Chondrocyte (in vitro differentiated cells): ENCODE data around the gene PGLYRP4. TPM values are rescaled to one million over a fixed set of nuclear protein-coding genes. Genes with fewer than 3 reads are reported as not detected.
"Not testable (repeated sequence)": the region's sequence is repeated elsewhere in the genome, so short reads cannot be mapped to it uniquely, and the experiment has no call there.

Source experiments
- DNase-seq: peaks from one replicate; pipeline ENCODE4 v3.0.0; 2021; ENCODE audit warnings: mixed read lengths, low spot score
- H3K27ac Mint-ChIP-seq: one replicate; pipeline ENCODE4 v1.8.0; 2021; ENCODE audit warnings: mild to moderate bottlenecking, moderate library complexity, mixed read lengths; ENCODE audit not compliant: unreplicated experiment
- H3K27me3 Mint-ChIP-seq: 2 replicates; pipeline ENCODE4 v1.8.0; 2021; ENCODE audit warnings: low read depth, mixed read lengths
- H3K36me3 Mint-ChIP-seq: 2 replicates; pipeline ENCODE4 v1.8.0; 2021; ENCODE audit warnings: low read depth, mixed read lengths
- H3K4me1 Mint-ChIP-seq: 2 replicates; pipeline ENCODE4 v1.8.0; 2021; ENCODE audit warnings: low read depth, mild to moderate bottlenecking, mixed read lengths
- H3K4me3 Mint-ChIP-seq: one replicate; pipeline ENCODE4 v1.8.0; 2021; ENCODE audit warnings: mild to moderate bottlenecking, moderate library complexity, mixed read lengths; ENCODE audit not compliant: unreplicated experiment
- H3K9me3 Mint-ChIP-seq: 2 replicates; pipeline ENCODE4 v1.8.0; 2021; ENCODE audit warnings: low read depth, mixed read lengths
- total RNA-seq: library from RNA; stranded (reverse); gene quantifications from 3 replicates; pipeline ENCODE4 v1.2.1, GENCODE V29; 2021
- TF ChIP-seq, protein P1 (sequence below): fragments of 200-600 bp; sonication (generic); IDR thresholded peaks from 2 replicates; pipeline ENCODE4 v1.5.0; 2021; ENCODE audit warnings: antibody characterized with exemption, mild to moderate bottlenecking, moderate library complexity

Gene PGLYRP4
- total RNA-seq, 1 donor from 2014 or later = not detected

DNA sequence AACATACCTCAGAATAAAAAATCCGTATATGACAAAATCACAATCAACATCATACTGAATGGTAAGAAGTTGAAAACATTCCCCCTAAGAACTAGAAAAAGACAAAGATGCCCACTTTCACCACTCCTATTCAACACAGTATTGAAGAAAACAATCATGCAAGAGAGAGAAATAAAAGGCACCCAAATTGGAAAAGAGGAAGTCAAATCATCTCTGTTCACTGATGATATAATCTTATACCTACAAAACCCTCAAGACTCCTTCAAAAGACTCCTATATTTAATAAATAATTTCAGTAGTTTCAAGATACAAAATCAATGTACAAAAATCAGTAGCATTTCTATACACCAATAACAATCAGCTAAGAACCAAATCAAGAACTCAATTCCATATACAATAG is 14.7 kb downstream of the PGLYRP4 start:
- Mint-ChIP-seq H3K4me3 (no peak overlapping the region), H3K4me1 (no peaks in the 10 kb centered on the region), H3K27me3 (peaks cover 10% of the 10 kb centered on the region), H3K9me3 (peaks cover 22% of the 10 kb centered on the region), H3K36me3 (no peaks in the 10 kb centered on the region), H3K27ac (no peak overlapping the region)
- DNase-seq = no peak
- TF ChIP-seq, protein P1, sequence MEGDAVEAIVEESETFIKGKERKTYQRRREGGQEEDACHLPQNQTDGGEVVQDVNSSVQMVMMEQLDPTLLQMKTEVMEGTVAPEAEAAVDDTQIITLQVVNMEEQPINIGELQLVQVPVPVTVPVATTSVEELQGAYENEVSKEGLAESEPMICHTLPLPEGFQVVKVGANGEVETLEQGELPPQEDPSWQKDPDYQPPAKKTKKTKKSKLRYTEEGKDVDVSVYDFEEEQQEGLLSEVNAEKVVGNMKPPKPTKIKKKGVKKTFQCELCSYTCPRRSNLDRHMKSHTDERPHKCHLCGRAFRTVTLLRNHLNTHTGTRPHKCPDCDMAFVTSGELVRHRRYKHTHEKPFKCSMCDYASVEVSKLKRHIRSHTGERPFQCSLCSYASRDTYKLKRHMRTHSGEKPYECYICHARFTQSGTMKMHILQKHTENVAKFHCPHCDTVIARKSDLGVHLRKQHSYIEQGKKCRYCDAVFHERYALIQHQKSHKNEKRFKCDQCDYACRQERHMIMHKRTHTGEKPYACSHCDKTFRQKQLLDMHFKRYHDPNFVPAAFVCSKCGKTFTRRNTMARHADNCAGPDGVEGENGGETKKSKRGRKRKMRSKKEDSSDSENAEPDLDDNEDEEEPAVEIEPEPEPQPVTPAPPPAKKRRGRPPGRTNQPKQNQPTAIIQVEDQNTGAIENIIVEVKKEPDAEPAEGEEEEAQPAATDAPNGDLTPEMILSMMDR = no peak

DNA sequence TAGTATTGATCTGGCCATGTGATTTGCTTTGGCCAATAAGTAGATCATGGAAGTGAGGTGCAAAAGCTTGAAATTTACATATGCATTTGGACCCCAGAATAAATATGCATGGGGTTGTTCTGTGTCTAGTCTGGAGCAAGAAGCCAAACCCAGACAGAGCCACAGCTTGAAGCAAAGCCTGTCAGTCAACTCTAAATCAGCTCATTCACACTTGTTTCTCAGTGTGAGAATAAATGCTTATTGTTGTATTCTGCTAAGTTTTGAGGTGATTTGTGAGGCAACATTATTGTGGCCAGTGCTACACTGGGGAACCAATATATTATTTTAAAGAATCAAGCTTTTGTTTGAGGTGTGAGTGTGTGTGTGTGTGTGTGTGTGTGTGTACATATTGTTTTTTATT is 23.7 kb downstream of the PGLYRP4 start:
- Mint-ChIP-seq H3K27me3 (no peaks in the 10 kb centered on the region), H3K36me3 (no peaks in the 10 kb centered on the region), H3K9me3 (peaks cover 35% of the 10 kb centered on the region), H3K27ac (no peak overlapping the region), H3K4me3 (no peak overlapping the region), H3K4me1 (no peaks in the 10 kb centered on the region)
- TF ChIP-seq, protein P1 = no peak
- no peak for DNase-seq

DNA sequence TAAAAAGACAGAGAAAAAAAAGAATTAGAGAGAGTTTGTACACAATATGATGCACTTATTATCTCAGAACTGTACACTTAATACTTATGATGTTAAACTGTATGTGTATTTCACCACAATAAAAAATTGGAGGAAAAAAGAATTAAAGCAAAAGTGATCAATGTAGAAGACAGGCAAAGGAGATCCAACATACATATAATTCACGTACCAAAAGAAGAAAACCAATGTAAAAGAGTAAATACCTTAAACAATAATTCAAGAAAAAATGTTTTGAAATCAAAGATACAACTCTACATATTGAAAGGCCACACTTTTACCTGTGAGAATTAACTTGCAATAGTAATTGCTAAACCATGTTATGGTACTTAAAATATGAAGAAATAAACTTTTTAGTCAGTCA is 26.1 kb downstream of the PGLYRP4 start:
- no peaks in the 10 kb centered on the region for H3K36me3 Mint-ChIP-seq

GRCh38 chr1:153318145-153318544 is 30.5 kb downstream of the PGLYRP4 start:
- H3K9me3 Mint-ChIP-seq = peaks cover 24% of the 10 kb centered on the region
- not testable (repeated sequence) for H3K36me3 Mint-ChIP-seq, H3K27me3 Mint-ChIP-seq, H3K27ac Mint-ChIP-seq, DNase-seq, H3K4me3 Mint-ChIP-seq, H3K4me1 Mint-ChIP-seq

More for the DNA sequence above, 26.1 kb downstream of the PGLYRP4 start:
- no peak for DNase-seq
- Mint-ChIP-seq H3K27ac (no peak overlapping the region), H3K9me3 (peaks cover 28% of the 10 kb centered on the region), H3K4me3 (no peak overlapping the region), H3K27me3 (no peaks in the 10 kb centered on the region), H3K4me1 (no peaks in the 10 kb centered on the region)
- TF ChIP-seq, protein P1 = no peak

DNA sequence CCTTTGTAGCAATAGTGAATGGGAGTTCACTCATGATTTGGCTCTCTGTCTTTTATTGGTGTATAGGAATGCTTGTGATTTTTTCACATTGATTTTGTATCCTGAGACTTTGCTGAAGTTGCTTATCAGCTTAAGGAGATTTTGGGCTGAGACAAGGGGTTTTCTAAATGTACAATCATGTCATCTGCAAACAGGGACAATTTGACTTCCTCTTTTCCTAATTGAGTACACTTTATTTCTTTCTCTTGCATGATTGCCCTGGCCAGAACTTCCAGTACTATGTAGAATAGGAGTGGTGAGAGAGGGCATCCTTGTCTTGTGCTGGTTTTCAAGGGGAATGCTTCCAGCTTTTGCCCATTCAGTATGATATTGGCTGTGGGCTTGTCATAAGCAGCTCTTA is 32.6 kb downstream of the PGLYRP4 start:
- not testable (repeated sequence) for H3K27ac Mint-ChIP-seq, H3K36me3 Mint-ChIP-seq, DNase-seq, H3K4me3 Mint-ChIP-seq, H3K4me1 Mint-ChIP-seq, H3K27me3 Mint-ChIP-seq
- H3K9me3 Mint-ChIP-seq = peaks cover 11% of the 10 kb centered on the region

- H3K36me3 Mint-ChIP-seq, H3K4me1 Mint-ChIP-seq, DNase-seq, H3K4me3 Mint-ChIP-seq, H3K27ac Mint-ChIP-seq, H3K27me3 Mint-ChIP-seq: not testable (repeated sequence)
- H3K9me3 Mint-ChIP-seq = peaks cover 11% of the 10 kb centered on the region
Measured at GRCh38 chr1:153314388-153314787, 34.3 kb downstream of the PGLYRP4 start.

DNA sequence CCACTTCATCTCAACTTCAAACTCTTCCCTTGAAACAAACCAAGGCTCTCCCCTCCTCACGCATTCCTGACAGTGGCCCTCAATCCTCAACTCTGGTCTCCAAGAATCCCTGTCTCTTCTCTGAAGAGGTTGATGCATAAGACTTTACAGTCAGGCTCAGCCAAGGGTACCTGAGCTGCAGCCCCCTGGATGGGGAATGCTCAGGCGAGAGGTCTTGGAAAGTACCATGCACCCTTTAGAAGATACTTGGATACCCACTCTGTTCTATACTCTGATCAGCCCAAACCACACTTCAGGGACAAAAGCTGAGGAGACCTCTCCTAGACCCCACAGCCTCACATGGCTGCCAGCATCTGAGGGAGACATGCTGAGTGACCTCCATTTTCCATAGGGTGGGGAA is 35.4 kb downstream of the PGLYRP4 start:
- TF ChIP-seq, protein P1 = no peak
- H3K9me3 Mint-ChIP-seq = peaks cover 8% of the 10 kb centered on the region
- peaks cover 4% of the 10 kb centered on the region for H3K27me3 Mint-ChIP-seq
- DNase-seq = no peak
- no peak overlapping the region for H3K4me3 Mint-ChIP-seq
- H3K36me3 Mint-ChIP-seq = no peaks in the 10 kb centered on the region
- no peak overlapping the region for H3K27ac Mint-ChIP-seq
- H3K4me1 Mint-ChIP-seq = no peaks in the 10 kb centered on the region
